HepG2 (cell line): Measurements from ENCODE around the gene SULT6B1. TPM values are rescaled to one million over a fixed set of nuclear protein-coding genes. Genes with fewer than 3 reads are reported as not detected.
A peak's percentile ranks its signal among the peaks of the same experiment; 100 is the strongest.

Experiments
- CREB1 ChIP-seq, 2 experiments: fragments of 450-650 bp in 1 of 2; IDR thresholded peaks; 2 replicates each; pipeline ENCODE4 v1.6.1; 2016 to 2017; ENCODE audit warnings: control low read depth in 1 of 2, mild to moderate bottlenecking in 1 of 2, missing compliant biosample characterization in 1 of 2, missing genetic modification characterization in 1 of 2
- ELF1 ChIP-seq: sonication (generic); formaldehyde crosslinking; IDR thresholded peaks from 2 replicates; pipeline ENCODE4 v1.4.0; 2020; ENCODE audit warnings: missing genetic modification reagents
- EP300 ChIP-seq, 3 experiments: sonication (generic) in 1 of 3; formaldehyde crosslinking in 1 of 3; IDR thresholded peaks; 2 replicates each; pipeline versions ENCODE4 v1.5.1 to v1.6.1; 2011 to 2020; ENCODE audit warnings: low read depth in 2 of 3, low read length in 2 of 3, borderline replicate concordance in 1 of 3, improper control_type of control experiment in 1 of 3, mild to moderate bottlenecking in 1 of 3, missing genetic modification reagents in 1 of 3, moderate library complexity in 1 of 3
- FOSL1 ChIP-seq: sonication (generic); formaldehyde crosslinking; IDR thresholded peaks from 2 replicates; pipeline ENCODE4 v1.9.0; 2021; ENCODE audit warnings: missing genetic modification reagents, borderline replicate concordance
- HBP1 ChIP-seq: IDR thresholded peaks from 2 replicates; pipeline ENCODE4 v1.6.1; 2016; ENCODE audit warnings: low read depth, control low read depth
- KLF15 ChIP-seq: sonication (generic); formaldehyde crosslinking; IDR thresholded peaks from 2 replicates; pipeline ENCODE4 v1.8.1; 2023; ENCODE audit warnings: borderline replicate concordance, mild to moderate bottlenecking, inconsistent platforms, missing genetic modification reagents, mixed read lengths
- MAFG ChIP-seq: sonication (generic); formaldehyde crosslinking; IDR thresholded peaks from 2 replicates; pipeline ENCODE4 v1.5.1; 2020; ENCODE audit warnings: mild to moderate bottlenecking, missing genetic modification reagents
- NFE2L1 ChIP-seq: sonication (generic); formaldehyde crosslinking; IDR thresholded peaks from 2 replicates; pipeline ENCODE4 v1.4.0; 2020; ENCODE audit warnings: missing genetic modification reagents, mild to moderate bottlenecking, borderline replicate concordance
- PCBP2 ChIP-seq: fragments of 200-400 bp; formaldehyde crosslinking; optimal IDR thresholded peaks from 2 replicates; pipeline ENCODE3; 2018; ENCODE audit warnings: low read length, low read depth; ENCODE audit not compliant: poor library complexity, severe bottlenecking
- RXRA ChIP-seq: sonication (generic); formaldehyde crosslinking; IDR thresholded peaks from 2 replicates; pipeline ENCODE4 v1.5.1; 2020; ENCODE audit warnings: missing genetic modification reagents
- SIX4 ChIP-seq: sonication (generic); formaldehyde crosslinking; IDR thresholded peaks from 2 replicates; pipeline ENCODE4 v1.4.0; 2020; ENCODE audit warnings: missing genetic modification reagents
- ZBTB33 ChIP-seq: sonication (generic); formaldehyde crosslinking; IDR thresholded peaks from 2 replicates; pipeline ENCODE4 v1.4.0; 2020; ENCODE audit warnings: missing genetic modification reagents
- ZC3H4 ChIP-seq: sonication (generic); formaldehyde crosslinking; IDR thresholded peaks from 2 replicates; pipeline ENCODE4 v1.4.0; 2020; ENCODE audit warnings: missing genetic modification reagents, borderline replicate concordance
- ZNF558 ChIP-seq: sonication (generic); formaldehyde crosslinking; IDR thresholded peaks from 2 replicates; pipeline ENCODE4 v1.9.0; 2022; ENCODE audit warnings: mild to moderate bottlenecking, missing genetic modification reagents, borderline replicate concordance
- ZNF569 ChIP-seq: sonication (generic); formaldehyde crosslinking; IDR thresholded peaks from 2 replicates; pipeline ENCODE4 v1.5.0; 2020; ENCODE audit warnings: mild to moderate bottlenecking, missing genetic modification reagents, moderate library complexity, borderline replicate concordance
- ZNF570 ChIP-seq: sonication (generic); formaldehyde crosslinking; IDR thresholded peaks from 2 replicates; pipeline ENCODE4 v1.4.0; 2020; ENCODE audit warnings: mild to moderate bottlenecking, missing genetic modification reagents, borderline replicate concordance
- ZNF589 ChIP-seq: sonication (generic); formaldehyde crosslinking; conservative IDR thresholded peaks from 2 replicates; pipeline ENCODE4 v1.8.0; 2022; ENCODE audit warnings: mild to moderate bottlenecking, moderate library complexity, missing genetic modification reagents
- ZNF678 ChIP-seq: sonication (generic); formaldehyde crosslinking; IDR thresholded peaks from 2 replicates; pipeline ENCODE4 v1.4.0; 2020; ENCODE audit warnings: mild to moderate bottlenecking, missing genetic modification reagents
- polyA plus RNA-seq, 8 experiments: library from polyadenylated mRNA; depleted of rRNA in 3 of 8; stranded (reverse) in 7 of 8; unstranded in 1 of 8; fragments of >200 nt; fragmentation: Illumina TruSeq in 4 of 8; extraction: Trizol in 4 of 8; gene quantifications; 2 replicates each; pipeline versions ENCODE4 v1.2.1 to v1.2.3, GENCODE V29; 2011 to 2016; ENCODE audit warnings: low read depth in 4 of 8, missing spikeins in 1 of 8, mixed read lengths in 1 of 8; ENCODE audit not compliant: insufficient read depth in 1 of 8
- total RNA-seq, 5 experiments: library from RNA; depleted of rRNA; stranded (reverse); fragments of >200 nt; fragmentation: Illumina TruSeq; extraction: Trizol; gene quantifications; 2 replicates each; pipeline ENCODE4 v1.2.3, GENCODE V29; 2016; ENCODE audit warnings: low read depth in 1 of 5
- TF ChIP-seq, protein P1 (sequence below): IDR thresholded peaks from 2 replicates; pipeline ENCODE4 v1.6.1; 2016; ENCODE audit warnings: missing genetic modification reagents, missing compliant biosample characterization
- TF ChIP-seq, protein P2 (sequence below): sonication (generic); formaldehyde crosslinking; IDR thresholded peaks from 2 replicates; pipeline ENCODE4 v1.4.0; 2020; ENCODE audit warnings: missing genetic modification reagents, mild to moderate bottlenecking, borderline replicate concordance

Gene SULT6B1
- total and polyA plus RNA-seq, 2 of the 13 experiments (the other 11 are each of a cell fraction or from before 2014, with no cell fraction given), result not detected

DNA sequence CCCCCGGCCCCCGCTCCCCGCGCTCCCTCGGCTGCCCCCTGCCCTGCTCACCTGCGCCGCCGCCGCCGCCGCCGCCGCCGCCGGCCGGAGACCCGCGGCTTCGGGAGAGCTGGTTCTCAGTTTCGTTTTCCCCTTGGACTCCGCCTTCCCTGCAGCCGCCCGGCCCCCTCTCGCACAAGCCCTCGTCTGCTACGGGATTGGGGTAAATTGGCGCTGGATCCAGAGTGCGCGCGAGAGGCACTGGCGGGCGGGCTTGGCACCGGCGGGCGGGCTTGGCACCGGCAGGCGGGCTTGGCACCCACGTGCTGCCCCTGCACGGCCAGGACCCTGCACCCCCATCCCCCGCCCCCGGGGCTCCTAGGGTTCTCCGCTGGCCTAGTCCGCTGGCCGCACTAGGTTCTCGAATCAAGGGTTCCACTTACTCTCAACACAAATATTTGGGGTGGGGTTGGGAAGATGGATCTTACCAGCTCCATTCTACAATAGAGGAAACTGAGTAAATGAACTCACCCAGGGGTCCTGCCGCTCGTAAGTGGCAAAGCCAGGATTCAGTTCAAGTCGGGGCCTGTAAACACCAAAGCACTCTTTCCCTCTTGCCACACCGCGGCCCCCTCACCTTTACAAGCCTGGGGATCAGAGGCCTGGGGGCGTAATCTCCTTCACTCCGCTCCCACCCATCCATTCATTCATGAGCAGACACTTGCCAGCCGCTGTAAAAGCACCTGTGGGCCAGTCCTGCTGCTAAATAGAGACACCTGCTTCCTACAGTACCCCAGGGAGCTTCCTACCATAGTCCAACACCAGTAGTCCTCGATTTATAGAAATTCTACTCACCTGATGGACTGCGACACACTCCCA, 31.4 kb downstream of the SULT6B1 start, which contains the start of gene EIF2AK2 (continued):
- TF ChIP-seq ZNF589 (CRISPR knock-in tag) (no peak; the same call in 1 of the 2 replicates), ZNF570 (CRISPR knock-in tag) (0 out of 2 replicates have a peak, but pooled peaks have one; percentile 35), FOSL1 (CRISPR knock-in tag) (no peak), EP300 (IDR thresholded peaks at IDR 0.05; ENCODE audit: low read depth in 2 of 2, low read length in 2 of 2) (0 out of 4 replicates have a peak, but pooled peaks of 1 of the 2 experiments have one; percentile 36), EP300 (CRISPR knock-in tag; IDR thresholded peaks at IDR 0.05; ENCODE audit: borderline replicate concordance) (no peak), ZC3H4 (CRISPR knock-in tag) (no peak), ZBTB33 (0 out of 2 replicates have a peak, but pooled peaks have one; percentile 20), ZNF678 (CRISPR knock-in tag) (0 out of 2 replicates have a peak, but pooled peaks have one; percentile 64), PCBP2 (no peak), SIX4 (CRISPR knock-in tag) (0 out of 2 replicates have a peak, but pooled peaks have one; percentile 5), MAFG (CRISPR knock-in tag) (no peak), CREB1 (IDR thresholded peaks at IDR 0.05) (no peak; the same call in 1 of the 2 replicates), CREB1 (CRISPR knock-in tag; IDR thresholded peaks at IDR 0.05) (no peak), HBP1 (CRISPR knock-in tag) (no peak; the same call in 1 of the 2 replicates), ELF1 (CRISPR knock-in tag) (no peak), NFE2L1 (CRISPR knock-in tag) (no peak), ZNF569 (CRISPR knock-in tag) (peak; percentile 52; the same call in 1 of the 2 replicates), RXRA (CRISPR knock-in tag) (peak; percentile 55; the same call in 1 of the 2 replicates), ZNF558 (peak; percentile 23; the same call in 1 of the 2 replicates), KLF15 (no peak)
- TF ChIP-seq, protein P1, sequence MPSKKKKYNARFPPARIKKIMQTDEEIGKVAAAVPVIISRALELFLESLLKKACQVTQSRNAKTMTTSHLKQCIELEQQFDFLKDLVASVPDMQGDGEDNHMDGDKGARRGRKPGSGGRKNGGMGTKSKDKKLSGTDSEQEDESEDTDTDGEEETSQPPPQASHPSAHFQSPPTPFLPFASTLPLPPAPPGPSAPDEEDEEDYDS, result peak; percentile 69
- TF ChIP-seq, protein P2, sequence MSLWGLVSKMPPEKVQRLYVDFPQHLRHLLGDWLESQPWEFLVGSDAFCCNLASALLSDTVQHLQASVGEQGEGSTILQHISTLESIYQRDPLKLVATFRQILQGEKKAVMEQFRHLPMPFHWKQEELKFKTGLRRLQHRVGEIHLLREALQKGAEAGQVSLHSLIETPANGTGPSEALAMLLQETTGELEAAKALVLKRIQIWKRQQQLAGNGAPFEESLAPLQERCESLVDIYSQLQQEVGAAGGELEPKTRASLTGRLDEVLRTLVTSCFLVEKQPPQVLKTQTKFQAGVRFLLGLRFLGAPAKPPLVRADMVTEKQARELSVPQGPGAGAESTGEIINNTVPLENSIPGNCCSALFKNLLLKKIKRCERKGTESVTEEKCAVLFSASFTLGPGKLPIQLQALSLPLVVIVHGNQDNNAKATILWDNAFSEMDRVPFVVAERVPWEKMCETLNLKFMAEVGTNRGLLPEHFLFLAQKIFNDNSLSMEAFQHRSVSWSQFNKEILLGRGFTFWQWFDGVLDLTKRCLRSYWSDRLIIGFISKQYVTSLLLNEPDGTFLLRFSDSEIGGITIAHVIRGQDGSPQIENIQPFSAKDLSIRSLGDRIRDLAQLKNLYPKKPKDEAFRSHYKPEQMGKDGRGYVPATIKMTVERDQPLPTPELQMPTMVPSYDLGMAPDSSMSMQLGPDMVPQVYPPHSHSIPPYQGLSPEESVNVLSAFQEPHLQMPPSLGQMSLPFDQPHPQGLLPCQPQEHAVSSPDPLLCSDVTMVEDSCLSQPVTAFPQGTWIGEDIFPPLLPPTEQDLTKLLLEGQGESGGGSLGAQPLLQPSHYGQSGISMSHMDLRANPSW, result no peak
